Measurements from ENCODE around the gene COX6B1.

The COX6B1 gene

GRCh38 chr19:35644206-35644986 lies 3.7 kb upstream of the COX6B1 start:
- DNase-seq (ENCODE audit: low read depth in 1 of 2, low spot score in 1 of 2) = peak; percentile 85 to 94
- Histone ChIP-seq H3K27me3 (ENCODE audit: insufficient read depth, poor library complexity, severe bottlenecking) (no peaks in the 10 kb centered on the region), H3K4me3 (replicated peaks; ENCODE audit: insufficient read depth, low read length) (peak overlapping the region; percentile 58), H3K27ac (replicated peaks) (no peak overlapping the region)
- TF ChIP-seq POLR2AphosphoS5 (IDR thresholded peaks at IDR 0.05; ENCODE audit: low read depth) = peak; percentile 22; the same call in 1 of the 2 replicates
- TF ChIP-seq CTCF (IDR thresholded peaks at IDR 0.05; ENCODE audit: insufficient read depth, low read length) = no peak
- TF ChIP-seq REST (IDR thresholded peaks at IDR 0.05; ENCODE audit: insufficient replicate concordance, low read depth) = peak; percentile 79
- TF ChIP-seq SPI1 (IDR thresholded peaks at IDR 0.05; ENCODE audit: borderline replicate concordance, low read depth) = peak; percentile 2; the same call in 1 of the 2 replicates
- no peak for TF ChIP-seq GABPA (IDR thresholded peaks at IDR 0.05; ENCODE audit: low read depth)

GRCh38 chr19:35644987-35645679 lies 3.0 kb upstream of the COX6B1 start:
- Histone ChIP-seq H3K27me3 (ENCODE audit: insufficient read depth, poor library complexity, severe bottlenecking) (no peaks in the 10 kb centered on the region), H3K4me3 (replicated peaks; ENCODE audit: insufficient read depth, low read length) (peak overlapping the region; percentile 58), H3K27ac (replicated peaks) (no peak overlapping the region)
- TF ChIP-seq SPI1 (IDR thresholded peaks at IDR 0.05; ENCODE audit: borderline replicate concordance, low read depth) (no peak), REST (IDR thresholded peaks at IDR 0.05; ENCODE audit: insufficient replicate concordance, low read depth) (no peak), GABPA (IDR thresholded peaks at IDR 0.05; ENCODE audit: low read depth) (no peak), CTCF (IDR thresholded peaks at IDR 0.05; ENCODE audit: insufficient read depth, low read length) (no peak), POLR2AphosphoS5 (IDR thresholded peaks at IDR 0.05; ENCODE audit: low read depth) (no peak; the same call in 1 of the 2 replicates)
- DNase-seq (ENCODE audit: low read depth in 1 of 2, low spot score in 1 of 2) = peak; percentile 80 to 83

GRCh38 chr19:35645680-35646511 lies 2.2 kb upstream of the COX6B1 start:
- no peak overlapping the region for H3K4me3 ChIP-seq (replicated peaks; ENCODE audit: insufficient read depth, low read length)
- no peak for DNase-seq (ENCODE audit: low read depth in 1 of 2, low spot score in 1 of 2)
- H3K27me3 ChIP-seq (ENCODE audit: insufficient read depth, poor library complexity, severe bottlenecking) = no peaks in the 10 kb centered on the region
- H3K27ac ChIP-seq (replicated peaks) = no peak overlapping the region
- TF ChIP-seq REST (IDR thresholded peaks at IDR 0.05; ENCODE audit: insufficient replicate concordance, low read depth) = no peak
- no peak for TF ChIP-seq POLR2AphosphoS5 (IDR thresholded peaks at IDR 0.05; ENCODE audit: low read depth)
- TF ChIP-seq CTCF (IDR thresholded peaks at IDR 0.05; ENCODE audit: insufficient read depth, low read length) = no peak
- no peak for TF ChIP-seq SPI1 (IDR thresholded peaks at IDR 0.05; ENCODE audit: borderline replicate concordance, low read depth)
- TF ChIP-seq GABPA (IDR thresholded peaks at IDR 0.05; ENCODE audit: low read depth) = no peak
